Kidney epithelial cell (primary cell): Measurements from ENCODE around the gene ZBTB45. TPM values are rescaled to one million over a fixed set of nuclear protein-coding genes. Genes with fewer than 3 reads are reported as not detected.
"Not testable (repeated sequence)": the region's sequence is repeated elsewhere in the genome, so short reads cannot be mapped to it uniquely, and the experiment has no call there.

ENCODE experiments used
- DNase-seq: peaks from one replicate; pipeline ENCODE4 v3.0.0-alpha.2; 2010; ENCODE audit warnings: low read depth
- H3K27me3 ChIP-seq: 2 replicates; pipeline ENCODE4 v1.6.0; 2011; ENCODE audit warnings: low read length; ENCODE audit not compliant: control insufficient read depth, insufficient read depth
- H3K36me3 ChIP-seq: 2 replicates; pipeline ENCODE4 v1.5.1; 2011; ENCODE audit warnings: low read length; ENCODE audit not compliant: control insufficient read depth, insufficient read depth
- H3K4me3 ChIP-seq: 2 replicates; pipeline ENCODE4 v1.5.1; 2011; ENCODE audit warnings: low read depth, mild to moderate bottlenecking, control low read depth, low read length
- CTCF ChIP-seq: IDR thresholded peaks from 2 replicates; pipeline ENCODE4 v1.5.1; 2011; ENCODE audit warnings: mild to moderate bottlenecking, moderate library complexity, low read length, control low read depth, inconsistent platforms; ENCODE audit not compliant: insufficient read depth, poor library complexity, severe bottlenecking
- total RNA-seq: library from RNA; depleted of rRNA; stranded (reverse); fragments of >200 nt; gene quantifications from 2 replicates; pipeline ENCODE4 v1.2.3, GENCODE V29; 2015

The ZBTB45 gene
- total RNA-seq, 1 donor from 2014 or later: 16.2 TPM

GRCh38 chr19:58546019-58546530, 26.5 kb upstream of the ZBTB45 start:
- DNase-seq: no peak
- no peaks in the 10 kb centered on the region for H3K27me3 ChIP-seq
- H3K36me3 ChIP-seq: peaks cover 16% of the 10 kb centered on the region
- H3K4me3 ChIP-seq: peak overlapping the region; percentile 90
- no peak for TF ChIP-seq CTCF

DNA sequence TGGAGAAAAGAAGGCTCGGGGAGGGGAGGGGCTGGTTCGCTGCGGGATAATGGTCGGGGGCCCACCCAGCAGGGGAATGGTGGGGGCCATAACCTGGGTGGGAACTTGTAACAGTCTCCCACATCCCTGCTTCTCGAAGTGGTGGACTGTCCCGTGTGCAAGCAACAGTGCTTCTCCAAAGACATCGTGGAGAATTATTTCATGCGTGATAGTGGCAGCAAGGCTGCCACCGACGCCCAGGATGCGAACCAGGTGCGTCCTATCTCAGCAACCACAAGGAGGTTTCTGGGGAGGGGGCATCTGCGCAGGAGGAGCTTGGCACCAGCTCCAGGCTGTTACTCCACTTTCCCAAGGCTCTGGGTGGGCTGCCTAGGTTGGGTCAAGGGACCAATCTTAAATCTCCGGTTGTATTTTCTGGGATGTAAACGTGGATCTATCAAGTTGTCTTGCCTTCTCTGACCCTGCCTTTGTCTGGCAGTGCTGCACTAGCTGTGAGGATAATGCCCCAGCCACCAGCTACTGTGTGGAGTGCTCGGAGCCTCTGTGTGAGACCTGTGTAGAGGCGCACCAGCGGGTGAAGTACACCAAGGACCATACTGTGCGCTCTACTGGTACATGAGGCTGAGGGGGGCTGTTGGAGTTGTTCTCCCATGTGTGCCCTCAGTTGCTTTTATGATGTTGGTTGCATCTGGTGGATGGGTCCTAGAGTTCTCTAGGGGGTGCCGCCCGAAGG, 25.8 kb upstream of the ZBTB45 start:
- Histone ChIP-seq H3K36me3 (peaks cover 15% of the 10 kb centered on the region), H3K4me3 (peak overlapping the region; percentile 90)
- DNase-seq: no peak

DNA sequence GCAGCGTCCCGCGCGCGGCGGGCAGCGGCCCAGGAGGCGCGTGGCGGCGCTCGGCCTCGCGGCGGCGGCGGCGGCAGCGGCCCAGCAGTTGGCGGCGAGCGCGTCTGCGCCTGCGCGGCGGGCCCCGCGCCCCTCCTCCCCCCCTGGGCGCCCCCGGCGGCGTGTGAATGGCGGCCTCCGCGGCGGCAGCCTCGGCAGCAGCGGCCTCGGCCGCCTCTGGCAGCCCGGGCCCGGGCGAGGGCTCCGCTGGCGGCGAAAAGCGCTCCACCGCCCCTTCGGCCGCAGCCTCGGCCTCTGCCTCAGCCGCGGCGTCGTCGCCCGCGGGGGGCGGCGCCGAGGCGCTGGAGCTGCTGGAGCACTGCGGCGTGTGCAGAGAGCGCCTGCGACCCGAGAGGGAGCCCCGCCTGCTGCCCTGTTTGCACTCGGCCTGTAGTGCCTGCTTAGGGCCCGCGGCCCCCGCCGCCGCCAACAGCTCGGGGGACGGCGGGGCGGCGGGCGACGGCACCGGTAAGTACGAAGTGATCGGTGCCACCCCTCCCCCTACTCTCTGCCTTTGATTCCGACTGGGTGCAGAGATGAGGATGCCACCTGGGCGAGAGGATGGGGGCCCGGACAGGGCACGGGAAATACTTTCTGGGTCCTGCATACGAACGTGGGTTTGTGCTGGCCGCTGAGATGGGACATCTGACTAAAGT, 25.1 kb upstream of the ZBTB45 start:
- H3K27me3 ChIP-seq: peaks cover 3% of the 10 kb centered on the region
- H3K36me3 ChIP-seq: peaks cover 12% of the 10 kb centered on the region
- no peak for DNase-seq
- peak overlapping the region; percentile 90 for H3K4me3 ChIP-seq
- no peak for TF ChIP-seq CTCF

More for the DNA sequence above, 25.8 kb upstream of the ZBTB45 start:
- TF ChIP-seq CTCF: no peak
- peaks cover under 1% of the 10 kb centered on the region for H3K27me3 ChIP-seq

DNA sequence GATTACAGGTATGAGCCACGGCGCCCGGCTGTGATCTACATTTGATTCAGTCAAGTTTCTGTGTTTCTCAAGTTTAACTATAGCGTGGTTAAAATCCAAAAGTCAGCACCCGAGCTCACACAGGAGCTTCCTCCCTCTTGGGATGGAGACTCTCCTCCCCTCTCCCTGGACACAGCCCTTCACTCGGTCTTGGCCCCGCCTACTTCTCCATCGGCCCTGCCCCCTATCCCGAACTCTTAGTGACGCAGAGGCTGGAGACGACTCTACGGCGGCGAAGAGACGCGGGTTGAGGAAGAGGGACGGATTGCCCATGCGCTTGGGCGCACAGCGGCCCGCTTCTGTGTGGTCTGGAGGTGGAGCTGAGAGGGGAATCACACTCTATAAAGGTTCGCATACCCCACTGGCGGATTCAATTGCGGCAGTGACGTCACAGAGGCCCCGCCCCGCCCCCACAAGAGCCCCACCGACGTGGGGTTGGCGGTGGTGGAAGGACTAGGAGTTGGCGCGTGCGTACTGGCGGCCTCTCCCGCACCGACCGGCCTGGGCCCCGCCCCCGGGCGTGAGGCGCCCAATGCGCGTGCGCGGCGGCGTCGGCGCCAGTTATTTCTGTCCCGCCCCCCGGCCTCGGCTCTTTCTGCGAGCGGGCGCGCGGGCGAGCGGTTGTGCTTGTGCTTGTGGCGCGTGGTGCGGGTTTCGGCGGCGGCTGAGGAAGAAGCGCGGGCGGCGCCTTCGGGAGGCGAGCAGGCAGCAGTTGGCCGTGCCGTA, 24.4 kb upstream of the ZBTB45 start, which contains the start of gene TRIM28:
TSS of gene TRIM28 (plus strand) at position 239 of the 765 bp plus-strand sequence. CDS start 694 bp downstream, outside the sequence.
- H3K36me3 ChIP-seq: peaks cover 10% of the 10 kb centered on the region
- peaks cover 7% of the 10 kb centered on the region for H3K27me3 ChIP-seq
- peak; percentile 90 for DNase-seq
- TF ChIP-seq CTCF: no peak
- H3K4me3 ChIP-seq: peak within 1 kb of the TSS; percentile 90

DNA sequence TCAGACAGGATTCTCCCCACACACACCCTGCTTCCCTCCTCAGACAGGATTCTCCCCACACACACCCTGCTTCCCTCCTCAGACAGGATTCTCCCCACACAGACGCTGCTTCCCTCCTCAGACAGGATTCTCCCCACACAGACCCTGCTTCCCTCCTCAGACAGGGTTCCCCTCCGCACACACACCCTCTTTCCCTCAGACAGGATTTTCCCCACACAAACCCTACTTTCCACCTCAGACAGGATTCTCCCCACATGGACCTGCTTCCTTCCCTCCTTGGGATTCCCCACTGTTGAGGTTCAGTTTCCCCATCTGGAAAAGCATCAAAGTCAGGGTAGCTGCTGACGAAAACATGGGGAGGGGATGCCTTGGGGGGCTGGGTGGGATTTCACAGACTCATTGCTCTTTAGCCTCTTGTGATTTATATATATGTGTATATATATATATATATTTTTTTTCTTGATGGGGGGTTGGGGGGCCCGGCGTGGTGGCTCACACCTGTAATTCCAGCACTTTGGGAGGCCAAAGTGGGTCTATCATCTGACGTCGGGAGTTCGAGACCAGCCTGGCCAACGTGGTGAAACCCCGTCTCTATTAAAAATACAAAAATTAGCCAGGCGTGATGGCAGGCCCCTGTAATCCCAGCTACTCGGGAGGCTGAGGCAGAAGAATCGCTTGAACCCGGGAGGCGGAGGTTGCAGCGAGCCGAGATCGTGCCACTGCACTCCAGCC, 23.2 kb upstream of the ZBTB45 start:
- H3K4me3 ChIP-seq, H3K36me3 ChIP-seq, DNase-seq: not testable (repeated sequence)
- peaks cover 15% of the 10 kb centered on the region for H3K27me3 ChIP-seq

- not testable (repeated sequence) for DNase-seq, H3K36me3 ChIP-seq, H3K4me3 ChIP-seq
- H3K27me3 ChIP-seq: peaks cover 15% of the 10 kb centered on the region
These were observed 19.6 kb upstream of the ZBTB45 start for GRCh38 chr19:58539169-58539559.
